ENCODE measurements around the gene MRM1. TPM values are rescaled to one million over a fixed set of nuclear protein-coding genes. Genes with fewer than 3 reads are reported as not detected.

Gene MRM1
- total and polyA plus RNA-seq, 5 donors from 2014 or later, result 3.2 to 8.0 (median 6.9) TPM

DNA sequence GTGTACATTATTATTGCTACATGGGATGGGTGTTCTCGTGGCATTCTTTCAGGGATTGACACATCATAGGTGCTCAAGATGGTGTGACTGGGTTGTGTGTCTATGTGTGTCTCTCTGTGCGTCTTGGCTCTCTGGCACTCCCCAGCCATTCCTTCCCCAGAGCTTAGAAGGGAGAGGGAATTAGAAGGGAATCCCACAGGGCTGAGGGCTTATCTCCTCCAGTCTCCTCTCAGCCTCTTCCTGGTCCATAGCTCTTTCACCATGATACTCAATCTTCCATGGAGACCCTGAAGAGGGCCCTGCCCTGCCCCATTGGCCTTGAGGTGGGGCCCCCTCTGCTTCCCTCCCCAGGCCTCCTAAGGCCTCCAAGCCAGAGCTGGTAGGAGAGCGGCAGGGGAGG lies 52.0 kb downstream of the MRM1 start:
- Mint-ChIP-seq H3K4me1 (peaks cover 0 to 9% (median 1%) of the 10 kb centered on the region in 4 donors), H3K36me3 (no peaks in the 10 kb centered on the region)

GRCh38 chr17:36653856-36654255 lies 52.5 kb downstream of the MRM1 start:
- Mint-ChIP-seq H3K36me3 (no peaks in the 10 kb centered on the region), H3K27ac (no peak overlapping the region), H3K9me3 (peaks cover 0 to 3% (median 0%) of the 10 kb centered on the region in 7 donors), H3K4me3 (no peak overlapping the region), H3K4me1 (peaks cover 0 to 9% (median 1%) of the 10 kb centered on the region in 4 donors), H3K27me3 (peaks cover 32% of the 10 kb centered on the region)
- no peak overlapping the region for H3K27ac ChIP-seq (ENCODE audit: insufficient read depth, low read length, poor library complexity, severe bottlenecking)
- H3K4me3 ChIP-seq (ENCODE audit: low read depth, low read length), result no peak overlapping the region
- no peak for ATAC-seq (ENCODE audit: low read depth in 2 of 2)
- H3K36me3 ChIP-seq (ENCODE audit: control insufficient read depth, insufficient read depth, low read length), result no peaks in the 10 kb centered on the region
- H3K27me3 ChIP-seq (ENCODE audit: control insufficient read depth, insufficient read depth, low read length), result peaks cover 15% of the 10 kb centered on the region
- DNase-seq, result no peak
- H3K4me1 ChIP-seq (ENCODE audit: control insufficient read depth, insufficient read depth, low read length, poor library complexity, severe bottlenecking), result peaks cover 8% of the 10 kb centered on the region
- H3K9me3 ChIP-seq (ENCODE audit: control insufficient read depth in 2 of 2, low read length in 2 of 2), result no peaks in the 10 kb centered on the region

More for the DNA sequence above, 52.0 kb downstream of the MRM1 start:
- ATAC-seq (ENCODE audit: low read depth in 2 of 2) (no peak), DNase-seq (no peak)
- H3K4me3 Mint-ChIP-seq, result peak overlapping the region in 1 of 4 donors; percentile 32
- Histone ChIP-seq H3K4me3 (ENCODE audit: low read depth, low read length) (no peak overlapping the region), H3K9me3 (ENCODE audit: control insufficient read depth in 2 of 2, low read length in 2 of 2) (no peaks in the 10 kb centered on the region), H3K4me1 (ENCODE audit: control insufficient read depth, insufficient read depth, low read length, poor library complexity, severe bottlenecking) (peaks cover 8% of the 10 kb centered on the region), H3K27ac (ENCODE audit: insufficient read depth, low read length, poor library complexity, severe bottlenecking) (no peak overlapping the region), H3K27me3 (ENCODE audit: control insufficient read depth, insufficient read depth, low read length) (peaks cover 15% of the 10 kb centered on the region), H3K36me3 (ENCODE audit: control insufficient read depth, insufficient read depth, low read length) (no peaks in the 10 kb centered on the region)
- no peak overlapping the region for H3K27ac Mint-ChIP-seq
- peaks cover 0 to 3% (median 0%) of the 10 kb centered on the region in 7 donors for H3K9me3 Mint-ChIP-seq
- peaks cover 31% of the 10 kb centered on the region for H3K27me3 Mint-ChIP-seq

DNA sequence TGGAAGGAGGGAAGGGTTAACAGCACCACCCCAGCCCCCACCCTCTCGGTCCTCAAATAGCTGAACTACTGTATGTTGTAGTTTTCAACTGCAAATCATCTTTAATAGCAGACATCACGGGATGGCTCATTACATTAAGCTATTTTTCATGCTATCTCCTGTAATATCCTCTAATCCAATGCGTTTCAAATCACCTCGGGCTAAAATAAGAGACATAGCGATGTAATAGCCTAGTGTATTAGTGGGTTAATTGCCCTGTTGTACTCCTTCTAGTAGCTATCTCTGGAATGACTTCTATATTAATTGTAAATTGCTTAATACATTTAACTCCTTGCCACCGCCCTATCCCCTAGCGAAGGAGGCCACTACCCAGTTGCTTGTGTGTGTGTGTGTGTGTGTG lies 54.3 kb downstream of the MRM1 start:
- DNase-seq, result no peak
- no peaks in the 10 kb centered on the region for H3K36me3 ChIP-seq (ENCODE audit: control insufficient read depth, insufficient read depth, low read length)
- no peaks in the 10 kb centered on the region for H3K9me3 ChIP-seq (ENCODE audit: control insufficient read depth in 2 of 2, low read length in 2 of 2)
- peaks cover 15% of the 10 kb centered on the region for H3K27me3 ChIP-seq (ENCODE audit: control insufficient read depth, insufficient read depth, low read length)
- Mint-ChIP-seq H3K4me3 (no peak overlapping the region), H3K27ac (no peak overlapping the region), H3K4me1 (peaks cover 0 to 9% (median 1%) of the 10 kb centered on the region in 4 donors), H3K27me3 (peaks cover 29% of the 10 kb centered on the region), H3K36me3 (no peaks in the 10 kb centered on the region), H3K9me3 (peaks cover 0 to 3% (median 0%) of the 10 kb centered on the region in 7 donors)
- peaks cover 8% of the 10 kb centered on the region for H3K4me1 ChIP-seq (ENCODE audit: control insufficient read depth, insufficient read depth, low read length, poor library complexity, severe bottlenecking)
- ATAC-seq (ENCODE audit: low read depth in 2 of 2), result no peak
- no peak overlapping the region for H3K27ac ChIP-seq (ENCODE audit: insufficient read depth, low read length, poor library complexity, severe bottlenecking)
- no peak overlapping the region for H3K4me3 ChIP-seq (ENCODE audit: low read depth, low read length)

- H3K27me3 ChIP-seq (ENCODE audit: control insufficient read depth, insufficient read depth, low read length), result peaks cover 15% of the 10 kb centered on the region
- H3K27me3 Mint-ChIP-seq, result peaks cover 33% of the 10 kb centered on the region
- no peaks in the 10 kb centered on the region for H3K9me3 ChIP-seq (ENCODE audit: control insufficient read depth in 2 of 2, low read length in 2 of 2)
- DNase-seq (no peak), ATAC-seq (ENCODE audit: low read depth in 2 of 2) (no peak)
- H3K4me3 Mint-ChIP-seq, result peak overlapping the region in 1 of 4 donors; percentile 46
- peaks cover 3% of the 10 kb centered on the region for H3K36me3 Mint-ChIP-seq
- no peak overlapping the region for H3K27ac ChIP-seq (ENCODE audit: insufficient read depth, low read length, poor library complexity, severe bottlenecking)
- H3K4me3 ChIP-seq (ENCODE audit: low read depth, low read length), result no peak overlapping the region
- peaks cover 8% of the 10 kb centered on the region for H3K4me1 ChIP-seq (ENCODE audit: control insufficient read depth, insufficient read depth, low read length, poor library complexity, severe bottlenecking)
- no peak overlapping the region for H3K27ac Mint-ChIP-seq
- peaks cover 0 to 9% (median 1%) of the 10 kb centered on the region in 4 donors for H3K4me1 Mint-ChIP-seq
- peaks cover 0 to 3% (median 0%) of the 10 kb centered on the region in 7 donors for H3K9me3 Mint-ChIP-seq
- H3K36me3 ChIP-seq (ENCODE audit: control insufficient read depth, insufficient read depth, low read length), result no peaks in the 10 kb centered on the region
Observed at GRCh38 chr17:36657390-36657762, 56.0 kb downstream of the MRM1 start.

- no peak overlapping the region for H3K27ac Mint-ChIP-seq
- ATAC-seq (ENCODE audit: low read depth in 2 of 2) (no peak), DNase-seq (peak in 1 of 3 donors; percentile 16)
- H3K27me3 ChIP-seq (ENCODE audit: control insufficient read depth, insufficient read depth, low read length), result peaks cover 15% of the 10 kb centered on the region
- no peak overlapping the region for H3K27ac ChIP-seq (ENCODE audit: insufficient read depth, low read length, poor library complexity, severe bottlenecking)
- H3K4me3 ChIP-seq (ENCODE audit: low read depth, low read length), result no peak overlapping the region
- H3K36me3 Mint-ChIP-seq, result peaks cover 3% of the 10 kb centered on the region
- H3K4me1 Mint-ChIP-seq, result peaks cover 0 to 9% (median 1%) of the 10 kb centered on the region in 4 donors
- peaks cover 33% of the 10 kb centered on the region for H3K27me3 Mint-ChIP-seq
- peak overlapping the region in 2 of 4 donors; percentile 29 to 71 for H3K4me3 Mint-ChIP-seq
- H3K9me3 ChIP-seq (ENCODE audit: control insufficient read depth in 2 of 2, low read length in 2 of 2), result no peaks in the 10 kb centered on the region
- peaks cover 0 to 3% (median 0%) of the 10 kb centered on the region in 7 donors for H3K9me3 Mint-ChIP-seq
- H3K4me1 ChIP-seq (ENCODE audit: control insufficient read depth, insufficient read depth, low read length, poor library complexity, severe bottlenecking), result peaks cover 8% of the 10 kb centered on the region
- no peaks in the 10 kb centered on the region for H3K36me3 ChIP-seq (ENCODE audit: control insufficient read depth, insufficient read depth, low read length)
Observed at GRCh38 chr17:36657763-36658490, 56.5 kb downstream of the MRM1 start.

Other genes with a start within 250 kb of the MRM1 start
- not detected for gene TBC1D3H, start 213.1 kb upstream of the MRM1 start, total RNA-seq
- gene TBC1D3H, start 213.1 kb upstream of the MRM1 start, polyA plus RNA-seq, result not detected
- 51.5 TPM for gene ZNHIT3, start 114.9 kb upstream of the MRM1 start, total RNA-seq
- 100 to 1,000 TPM; 110 to 137 (median 114) TPM for gene ZNHIT3, start 114.9 kb upstream of the MRM1 start, polyA plus RNA-seq
- gene MYO19, start 66.7 kb upstream of the MRM1 start, total RNA-seq, result 86.1 TPM
- 1 to 10 TPM; 4.8 to 8.1 (median 5.9) TPM for gene MYO19, start 66.7 kb upstream of the MRM1 start, polyA plus RNA-seq
- 6.2 TPM for gene PIGW, start 66.6 kb upstream of the MRM1 start, total RNA-seq
- gene PIGW, start 66.6 kb upstream of the MRM1 start, polyA plus RNA-seq, result 10 to 100 TPM in 1 of 4 donors, 1 to 10 TPM in 3; 4.6 to 10.6 (median 7.3) TPM
- gene GGNBP2, start 56.7 kb upstream of the MRM1 start, total RNA-seq, result 144 TPM
- 10 to 100 TPM; 45.9 to 60.0 (median 53.0) TPM for gene GGNBP2, start 56.7 kb upstream of the MRM1 start, polyA plus RNA-seq
- gene DHRS11, start 9.7 kb upstream of the MRM1 start, total RNA-seq, result 4.7 TPM
- gene DHRS11, start 9.7 kb upstream of the MRM1 start, polyA plus RNA-seq, result 1 to 10 TPM; 3.3 to 5.5 (median 4.7) TPM